Retina (tissue), 1 donor: ENCODE results near the gene PGM5.

Source experiments
- DNase-seq: peaks from one replicate; pipeline ENCODE4 v3.0.0-alpha.2; 2016

PGM5 gene

GRCh38 chr9:68540712-68541535, 184.5 kb downstream of the PGM5 start, which contains the start of gene TMEM252:
Gene TMEM252 (minus strand): TSS chr9:68540883. CDS start chr9:68540814, 69 bp downstream.
- DNase-seq: no peak

GRCh38 chr9:68541568-68541967, 185.2 kb downstream of the PGM5 start:
- DNase-seq: no peak

DNA sequence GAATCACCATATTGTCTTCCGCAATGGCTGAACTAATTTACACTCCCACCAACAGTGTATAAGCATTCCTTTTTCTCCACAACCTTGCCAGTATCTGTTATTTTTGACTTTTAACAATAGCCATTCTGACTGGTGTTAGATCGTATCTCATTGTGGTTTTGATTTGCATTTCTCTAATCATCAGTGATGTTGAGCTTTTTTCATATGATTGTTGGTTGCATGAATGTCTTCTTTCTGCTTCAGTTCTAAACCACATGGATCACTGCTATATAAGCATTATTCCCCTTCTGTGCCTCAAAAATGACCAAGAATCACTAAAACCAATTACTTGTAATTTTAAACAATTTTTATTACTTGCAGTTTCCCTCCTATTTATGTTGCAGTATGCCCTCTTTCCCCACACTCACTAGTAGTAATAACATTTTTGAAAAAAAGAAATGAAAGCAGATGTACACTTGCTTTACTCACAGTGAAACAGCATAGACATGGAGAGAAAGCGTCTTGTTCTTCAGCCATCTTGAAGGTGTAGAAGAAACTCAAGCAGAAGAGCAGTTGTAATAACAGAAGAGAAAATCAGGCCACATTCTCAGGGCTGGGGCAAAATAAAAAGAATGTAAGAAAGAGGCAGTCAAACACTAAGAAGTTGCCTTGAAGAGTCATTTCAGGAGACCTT, 188.8 kb downstream of the PGM5 start:
- no peak for DNase-seq

DNA sequence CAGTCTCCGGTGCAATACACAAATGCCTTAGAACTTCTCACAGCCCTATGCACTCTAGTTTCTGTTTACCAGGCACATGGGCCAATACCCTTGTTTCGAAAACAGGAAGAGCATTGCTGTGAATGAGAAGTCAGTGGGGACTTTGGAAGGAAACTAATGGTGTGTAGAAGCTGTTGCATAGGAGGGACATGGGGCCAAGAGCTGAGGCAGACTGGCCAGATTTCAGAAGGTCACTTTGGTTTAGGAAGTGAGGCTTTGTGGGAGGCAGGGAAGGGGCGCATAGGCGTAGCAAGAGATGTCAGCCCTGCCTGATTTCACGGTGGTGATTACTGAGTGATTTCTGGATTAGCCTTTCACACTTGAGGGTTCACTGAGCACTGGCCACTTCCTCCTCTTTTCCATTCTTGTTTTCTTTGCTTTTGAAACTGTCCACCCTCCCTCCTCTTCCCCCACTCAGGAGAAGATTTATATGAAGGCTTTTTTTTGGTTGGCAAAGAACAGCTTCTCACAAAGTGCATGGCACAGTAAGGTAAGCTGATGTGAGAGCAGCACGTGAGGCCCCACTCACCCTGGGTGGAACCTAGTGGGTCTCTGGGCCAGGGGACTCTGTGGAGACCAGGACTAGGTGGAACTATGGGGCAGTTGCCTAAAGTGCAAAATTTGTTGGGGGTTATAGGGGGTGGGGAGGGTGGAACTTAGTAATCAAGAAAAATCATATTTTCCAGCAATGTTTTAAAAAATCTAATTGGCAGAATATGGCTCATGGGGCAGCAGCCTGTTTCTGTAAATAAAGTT, 190.4 kb downstream of the PGM5 start:
- DNase-seq: no peak

DNA sequence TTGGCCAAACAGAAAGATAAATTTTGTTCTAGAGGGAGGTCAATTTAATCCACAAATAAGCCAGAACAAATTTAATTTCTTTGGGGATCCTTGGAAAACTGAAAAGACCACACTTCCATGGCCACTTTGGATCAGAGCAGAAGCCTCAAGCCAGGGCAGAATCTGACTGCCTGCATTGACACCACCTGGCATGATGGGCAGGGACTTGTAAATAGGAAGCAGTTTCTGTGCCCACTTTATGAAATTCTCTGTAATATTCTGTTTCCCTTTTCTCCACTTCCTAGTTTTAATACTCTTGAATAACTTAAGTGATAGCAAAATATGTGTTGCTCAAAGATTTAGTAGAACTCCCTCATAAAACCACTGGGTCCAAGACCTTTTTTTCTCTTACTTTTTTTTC, 191.0 kb downstream of the PGM5 start:
- no peak for DNase-seq

DNA sequence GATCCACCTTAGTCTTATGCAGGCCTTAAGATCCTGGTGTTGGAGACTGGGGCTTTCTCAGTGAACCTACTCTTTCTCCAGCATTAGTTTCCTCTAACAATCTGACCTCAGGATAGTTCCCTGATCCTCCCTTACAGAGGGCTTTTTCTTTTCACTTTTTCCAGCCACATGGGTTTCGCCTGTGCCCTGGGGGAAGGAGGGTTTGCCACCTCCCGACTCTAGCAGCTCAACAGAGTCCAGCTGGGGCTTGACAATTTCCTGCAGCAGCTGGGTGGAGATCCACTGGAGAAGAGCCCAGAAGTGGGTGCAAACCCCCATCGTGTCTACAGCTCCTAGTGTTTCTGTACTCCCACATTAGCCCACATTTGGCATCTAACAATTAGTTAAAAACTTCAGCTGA, 191.8 kb downstream of the PGM5 start:
- DNase-seq: no peak

- no peak for DNase-seq
Observed at GRCh38 chr9:68551191-68551590, 194.8 kb downstream of the PGM5 start.

- DNase-seq: no peak
Observed at GRCh38 chr9:68552700-68553476, 196.5 kb downstream of the PGM5 start.

- peak; percentile 19 for DNase-seq
Observed at GRCh38 chr9:68555437-68556150, 199.2 kb downstream of the PGM5 start.

DNA sequence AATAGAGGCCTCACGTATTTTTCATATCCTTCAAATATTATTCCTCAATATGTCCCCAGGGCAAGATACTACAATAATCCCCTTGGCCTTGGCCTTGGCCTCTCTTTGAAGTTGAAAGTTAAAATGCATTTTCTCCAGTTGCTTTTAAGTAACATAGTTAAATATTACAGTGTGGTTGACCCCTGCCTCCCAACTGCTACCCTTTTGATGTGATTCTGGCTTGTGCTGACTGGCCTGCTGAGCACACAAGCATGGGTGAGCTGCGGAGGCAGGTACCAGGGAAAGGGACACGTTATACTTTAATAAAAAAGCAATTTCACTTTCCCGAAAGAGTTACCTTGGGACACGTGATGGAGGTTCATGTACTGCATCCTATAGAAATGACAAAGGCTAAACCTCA, 202.1 kb downstream of the PGM5 start:
- DNase-seq: no peak

DNA sequence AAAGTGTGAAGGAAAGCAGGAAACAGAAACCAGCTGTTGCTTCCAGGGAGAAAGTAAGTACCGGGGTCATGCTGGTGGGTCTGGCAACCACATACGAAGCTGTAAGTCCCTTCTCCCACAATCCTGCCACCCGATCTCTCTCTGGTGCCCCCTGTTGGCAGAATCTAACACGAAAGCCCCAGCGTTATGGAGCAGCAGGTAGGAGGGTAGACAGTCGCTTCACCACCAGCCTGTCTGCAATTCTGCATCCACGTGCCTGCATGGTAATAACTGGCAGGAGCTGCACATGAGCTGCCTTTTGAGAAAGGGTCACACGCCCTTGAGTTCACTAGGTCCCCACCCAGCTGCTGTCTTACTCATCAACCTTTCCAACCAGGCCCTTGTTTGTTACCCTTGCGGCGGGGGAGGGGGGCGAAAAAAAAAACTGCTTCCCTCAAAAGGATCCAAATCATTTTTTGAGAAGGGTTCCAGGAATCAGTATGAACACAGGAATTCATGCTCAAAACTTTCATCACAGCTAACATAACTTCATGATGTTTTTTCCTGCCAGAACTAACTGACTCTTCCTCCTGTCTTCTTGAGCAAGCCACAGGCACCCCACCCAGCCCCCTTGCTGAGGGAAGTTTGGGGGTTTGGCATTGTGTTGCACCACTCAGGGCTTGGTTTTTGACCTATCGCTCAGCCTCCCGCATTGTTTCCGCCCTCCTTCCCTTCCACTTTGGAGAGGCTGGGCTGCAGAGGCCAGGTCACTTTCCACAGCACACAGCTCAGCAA, 203.8 kb downstream of the PGM5 start:
- no peak for DNase-seq

DNA sequence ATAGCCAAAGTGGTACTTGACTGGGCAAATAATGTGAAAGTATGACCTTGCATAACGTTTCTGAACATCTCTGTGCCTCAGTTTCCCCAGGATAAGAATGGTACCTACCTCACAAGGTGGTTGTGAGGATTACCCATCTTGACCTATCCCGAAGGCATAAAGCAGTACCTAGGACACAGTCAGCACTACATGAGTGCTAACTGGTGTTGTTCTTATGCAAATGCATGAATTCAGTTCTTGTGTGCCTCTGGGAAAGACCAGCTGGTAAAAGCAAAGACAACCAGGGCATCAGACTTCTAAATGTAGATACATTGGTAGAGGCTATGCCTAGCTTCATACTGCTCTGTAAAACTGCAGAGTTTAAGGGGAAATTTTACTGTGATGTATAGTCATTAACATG, 206.1 kb downstream of the PGM5 start:
- no peak for DNase-seq

DNA sequence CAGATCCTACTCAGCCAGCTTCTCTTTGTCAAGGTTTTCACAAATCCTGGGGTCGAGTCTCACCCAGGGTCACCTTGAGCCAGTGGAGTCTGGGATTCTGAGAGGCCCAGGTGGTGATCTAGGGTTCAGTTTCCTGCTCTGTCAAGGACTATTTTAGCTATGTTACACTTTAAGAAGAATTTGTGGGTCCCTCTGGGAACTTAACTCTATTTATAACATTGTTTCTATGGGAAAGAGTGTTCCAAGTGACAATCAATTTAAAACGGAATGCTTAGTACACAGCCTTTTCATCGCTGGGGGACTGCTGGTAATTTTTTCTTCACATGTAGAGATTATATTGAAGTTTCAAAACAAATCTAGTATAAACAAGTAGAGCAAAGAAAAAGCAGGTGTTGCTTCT, 211.2 kb downstream of the PGM5 start:
- no peak for DNase-seq

DNA sequence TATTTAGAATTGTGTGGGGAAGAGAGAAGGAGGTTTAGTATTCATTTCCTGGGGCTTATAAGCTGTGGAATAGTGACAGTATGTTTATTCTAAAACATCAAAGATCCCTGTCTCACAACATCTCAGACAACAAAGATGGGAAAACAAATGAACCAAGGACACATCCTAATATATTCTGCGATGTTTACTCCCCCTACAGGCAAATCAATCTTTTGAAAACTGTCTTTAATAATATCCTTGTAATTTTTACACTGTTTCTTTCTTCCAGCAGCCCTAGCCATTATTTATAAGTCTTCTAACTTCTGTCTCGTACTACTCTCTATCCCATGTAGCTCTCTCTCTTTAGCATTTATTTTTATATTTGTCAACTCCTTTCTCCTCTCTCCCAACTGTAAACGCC, 217.7 kb downstream of the PGM5 start:
- no peak for DNase-seq

GRCh38 chr9:68575817-68576216, 219.4 kb downstream of the PGM5 start:
- no peak for DNase-seq

DNA sequence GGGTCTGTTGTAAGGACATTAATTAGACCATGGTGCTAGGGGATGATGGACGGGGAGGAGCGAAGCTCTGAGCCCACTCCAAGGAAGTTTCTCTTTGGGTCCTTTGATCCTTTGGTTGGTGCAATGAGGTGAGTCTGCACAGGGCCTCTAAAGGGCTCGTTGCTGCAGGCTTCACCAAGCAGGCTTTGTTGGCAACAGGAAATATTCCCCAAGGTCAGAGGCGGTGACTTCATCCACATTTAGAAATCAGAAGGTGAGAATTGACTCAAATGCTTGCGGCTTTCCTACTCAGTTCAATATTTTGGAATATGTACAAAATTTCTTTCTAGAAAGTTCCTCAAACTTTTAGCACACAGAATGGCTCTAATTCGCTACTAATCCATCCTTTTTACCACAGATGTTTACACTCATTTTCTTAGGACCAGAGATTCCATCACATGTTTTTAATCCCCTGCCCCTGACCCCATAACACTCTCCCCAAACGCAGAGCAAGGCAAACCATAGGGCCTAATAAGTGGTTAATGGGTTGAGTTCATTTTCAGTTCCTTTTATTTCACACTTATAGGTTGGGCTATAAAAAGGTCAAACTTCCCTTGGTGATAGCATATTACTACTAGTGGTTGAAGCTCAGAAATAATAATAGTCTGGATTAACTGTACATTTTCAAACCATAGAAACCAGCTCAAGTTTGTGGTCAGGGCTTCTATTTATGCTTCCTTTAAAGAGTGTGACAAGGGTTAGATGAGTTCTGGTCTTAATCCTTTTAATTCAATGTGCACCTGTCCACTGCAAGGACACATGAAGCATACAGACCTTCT, 221.6 kb downstream of the PGM5 start:
- no peak for DNase-seq
